ENCODE data around the gene HEYL. TPM values are rescaled to one million over a fixed set of nuclear protein-coding genes. Genes with fewer than 3 reads are reported as not detected.

HEYL gene
- total and polyA plus RNA-seq, 9 of the 15 experiments (the other 6 are each of a cell fraction or from before 2014, with no cell fraction given): 0.13 to 0.89 (median 0.25) TPM

DNA sequence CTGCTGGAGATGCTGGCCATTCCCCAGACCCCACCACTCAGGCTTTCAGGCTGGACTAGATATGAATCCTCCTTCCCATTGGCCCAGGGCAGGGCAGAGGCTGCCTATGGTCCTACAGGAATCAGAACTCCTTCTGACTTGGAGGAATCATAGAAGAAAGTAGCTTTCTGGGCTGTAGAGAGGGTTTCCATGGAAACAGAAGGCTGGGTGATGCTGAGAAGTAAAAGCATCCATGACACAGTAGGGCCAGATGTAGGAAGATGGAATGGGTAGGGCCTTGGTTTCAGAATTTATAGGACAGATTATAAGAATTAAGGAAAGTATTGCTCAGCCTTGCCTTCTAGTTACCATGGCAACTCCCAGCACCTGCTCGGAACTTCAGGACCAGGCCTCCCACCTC is 23.4 kb upstream of the HEYL start:
- no peak for TF ChIP-seq MAZ (CRISPR knock-in tag; conservative IDR thresholded peaks at IDR 0.05 in 1 of 2, IDR thresholded peaks at IDR 0.05 in 1 of 2)
- TF ChIP-seq MAFK (IDR thresholded peaks at IDR 0.05; ENCODE audit: low read length): no peak
- TF ChIP-seq SMC3 (conservative IDR thresholded peaks at IDR 0.05; ENCODE audit: insufficient read depth, low read depth, low read length): no peak
- no peak for TF ChIP-seq SETDB1 (IDR thresholded peaks at IDR 0.05; ENCODE audit: low read length)
- TF ChIP-seq PHF20 (IDR thresholded peaks at IDR 0.05; ENCODE audit: partially characterized antibody): no peak
- TF ChIP-seq RFX1 (IDR thresholded peaks at IDR 0.05): peak; percentile 87
- H3K27me3 ChIP-seq (ENCODE audit: control insufficient read depth in 2 of 2, insufficient read depth in 2 of 2, low read length in 2 of 2): peaks cover 13 to 43% of the 10 kb centered on the region in 2 experiments
- no TSS peak for BruUV-seq (replicated peaks)

DNA sequence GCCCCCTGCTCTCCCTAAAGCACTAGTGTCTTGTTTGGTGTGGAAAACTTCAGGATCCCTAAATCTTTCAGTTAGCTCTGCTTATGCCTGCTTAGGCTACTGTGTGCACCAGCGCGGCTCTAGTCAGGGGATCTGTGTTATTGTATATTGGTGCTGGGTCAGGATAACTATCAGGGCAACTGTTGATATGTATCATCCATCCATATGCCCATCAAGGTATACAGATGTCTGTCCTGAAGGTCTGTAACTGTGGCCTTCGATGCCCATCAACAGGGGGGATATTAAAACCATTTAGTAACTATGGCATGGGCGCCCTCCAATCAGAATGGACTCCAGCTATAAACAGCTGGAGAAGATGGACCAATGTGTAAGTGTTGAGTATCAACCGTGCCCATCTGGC is 20.1 kb upstream of the HEYL start:
- no peaks in the 10 kb centered on the region for H3K36me3 ChIP-seq (ENCODE audit: control insufficient read depth, insufficient read depth, low read length)
- in situ Hi-C loops (cut with MboI) (no loop called here), intact Hi-C loops (cut with micrococcal nuclease) (loop anchor here (5.0 kb wide), 1 partner anchor 152 kb away; no protein-coding TSS in a partner anchor)
- ChIA-PET CTCF (ENCODE audit: low intra/inter-chr PET ratio) (no interaction called here), POLR2A (interaction anchor here (0.7 to 1.4 kb wide), 6 partner anchors 9 to 85 kb away, joined by 3 to 4 read pairs (median 4); no protein-coding TSS in a partner anchor)
- no peaks in the 10 kb centered on the region for H3K9me3 ChIP-seq (replicated peaks; ENCODE audit: control insufficient read depth, insufficient read depth, low read depth, low read length)
- peaks cover 7 to 10% of the 10 kb centered on the region in 2 experiments; a peak in 2 of 5 replicates for H3K4me1 ChIP-seq (replicated peaks in 1 of 2; ENCODE audit: control insufficient read depth in 2 of 2, insufficient read depth in 2 of 2, low read length in 2 of 2)
- H3K9ac ChIP-seq (ENCODE audit: insufficient read depth in 1 of 2, low read depth in 2 of 2, low read length in 2 of 2): no peak overlapping the region
- WGBS (ENCODE audit: insufficient coverage, low coverage, missing lambda C conversion rate): 0% methylated on average over 5 of the region's 5 CpGs
- peaks cover 3 to 29% of the 10 kb centered on the region in 2 experiments; a peak in 2 of 5 replicates for H3K27me3 ChIP-seq (ENCODE audit: control insufficient read depth in 2 of 2, insufficient read depth in 2 of 2, low read length in 2 of 2)
- H2AFZ ChIP-seq (ENCODE audit: low read depth, low read length): no peak overlapping the region
- no peaks in the 10 kb centered on the region for H4K20me1 ChIP-seq (replicated peaks; ENCODE audit: control insufficient read depth, insufficient read depth, low read length)
- no peak overlapping the region for H3K4me2 ChIP-seq (ENCODE audit: insufficient read depth, low read length)
- BruUV-seq (replicated peaks): no TSS peak
- no peaks in the 10 kb centered on the region for H3K79me2 ChIP-seq (ENCODE audit: control insufficient read depth, insufficient read depth, low read length)
- FAIRE-seq (no peak), ATAC-seq (no peak), DNase-seq (ENCODE audit: extremely low read depth in 1 of 4, low spot score in 3 of 4) (no peak)
- no peaks in the 10 kb centered on the region for H3K9me1 ChIP-seq (ENCODE audit: control insufficient read depth, insufficient read depth, low read length)
- no peak overlapping the region for H3K27ac ChIP-seq (ENCODE audit: extremely low read depth, low read depth, low read length)
- H3K4me3 ChIP-seq: no peak overlapping the region
- no peak for TF ChIP-seq SMAD2 (IDR thresholded peaks at IDR 0.05; ENCODE audit: low read depth, low read length)
- TF ChIP-seq, protein P1, sequence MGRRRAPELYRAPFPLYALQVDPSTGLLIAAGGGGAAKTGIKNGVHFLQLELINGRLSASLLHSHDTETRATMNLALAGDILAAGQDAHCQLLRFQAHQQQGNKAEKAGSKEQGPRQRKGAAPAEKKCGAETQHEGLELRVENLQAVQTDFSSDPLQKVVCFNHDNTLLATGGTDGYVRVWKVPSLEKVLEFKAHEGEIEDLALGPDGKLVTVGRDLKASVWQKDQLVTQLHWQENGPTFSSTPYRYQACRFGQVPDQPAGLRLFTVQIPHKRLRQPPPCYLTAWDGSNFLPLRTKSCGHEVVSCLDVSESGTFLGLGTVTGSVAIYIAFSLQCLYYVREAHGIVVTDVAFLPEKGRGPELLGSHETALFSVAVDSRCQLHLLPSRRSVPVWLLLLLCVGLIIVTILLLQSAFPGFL (CRISPR knock-in tag; IDR thresholded peaks at IDR 0.05): no peak
- TF ChIP-seq, protein P2, sequence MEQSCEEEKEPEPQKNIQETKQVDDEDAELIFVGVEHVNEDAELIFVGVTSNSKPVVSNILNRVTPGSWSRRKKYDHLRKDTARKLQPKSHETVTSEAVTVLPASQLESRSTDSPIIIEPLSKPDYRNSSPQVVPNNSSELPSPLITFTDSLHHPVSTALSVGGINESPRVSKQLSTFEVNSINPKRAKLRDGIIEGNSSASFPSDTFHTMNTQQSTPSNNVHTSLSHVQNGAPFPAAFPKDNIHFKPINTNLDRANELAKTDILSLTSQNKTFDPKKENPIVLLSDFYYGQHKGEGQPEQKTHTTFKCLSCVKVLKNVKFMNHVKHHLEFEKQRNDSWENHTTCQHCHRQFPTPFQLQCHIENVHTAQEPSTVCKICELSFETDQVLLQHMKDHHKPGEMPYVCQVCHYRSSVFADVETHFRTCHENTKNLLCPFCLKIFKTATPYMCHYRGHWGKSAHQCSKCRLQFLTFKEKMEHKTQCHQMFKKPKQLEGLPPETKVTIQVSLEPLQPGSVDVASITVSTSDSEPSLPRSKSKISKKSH (CRISPR knock-in tag; IDR thresholded peaks at IDR 0.05): no peak
- TF ChIP-seq, protein P3, sequence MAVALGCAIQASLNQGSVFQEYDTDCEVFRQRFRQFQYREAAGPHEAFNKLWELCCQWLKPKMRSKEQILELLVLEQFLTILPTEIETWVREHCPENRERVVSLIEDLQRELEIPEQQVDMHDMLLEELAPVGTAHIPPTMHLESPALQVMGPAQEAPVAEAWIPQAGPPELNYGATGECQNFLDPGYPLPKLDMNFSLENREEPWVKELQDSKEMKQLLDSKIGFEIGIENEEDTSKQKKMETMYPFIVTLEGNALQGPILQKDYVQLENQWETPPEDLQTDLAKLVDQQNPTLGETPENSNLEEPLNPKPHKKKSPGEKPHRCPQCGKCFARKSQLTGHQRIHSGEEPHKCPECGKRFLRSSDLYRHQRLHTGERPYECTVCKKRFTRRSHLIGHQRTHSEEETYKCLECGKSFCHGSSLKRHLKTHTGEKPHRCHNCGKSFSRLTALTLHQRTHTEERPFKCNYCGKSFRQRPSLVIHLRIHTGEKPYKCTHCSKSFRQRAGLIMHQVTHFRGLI (CRISPR knock-in tag; IDR thresholded peaks at IDR 0.05): no peak
- TF ChIP-seq KDM2B (CRISPR knock-in tag; IDR thresholded peaks at IDR 0.05): no peak
- TF ChIP-seq PHF8 (IDR thresholded peaks at IDR 0.05; ENCODE audit: borderline replicate concordance, low read length): no peak

More for the DNA sequence above, 23.4 kb upstream of the HEYL start:
- H4K20me1 ChIP-seq (replicated peaks; ENCODE audit: control insufficient read depth, insufficient read depth, low read length): no peaks in the 10 kb centered on the region
- no peaks in the 10 kb centered on the region for H3K79me2 ChIP-seq (ENCODE audit: control insufficient read depth, insufficient read depth, low read length)
- FAIRE-seq (no peak), DNase-seq (ENCODE audit: extremely low read depth in 1 of 4, low spot score in 3 of 4) (no peak), ATAC-seq (no peak)
- WGBS (ENCODE audit: insufficient coverage, low coverage, missing lambda C conversion rate): 0% methylated on average over 1 of the region's 1 CpG
- in situ Hi-C loops (cut with MboI) (no loop called here), intact Hi-C loops (cut with micrococcal nuclease) (no loop called here)
- no peak overlapping the region for H3K9ac ChIP-seq (ENCODE audit: insufficient read depth in 1 of 2, low read depth in 2 of 2, low read length in 2 of 2)
- H3K36me3 ChIP-seq (ENCODE audit: control insufficient read depth, insufficient read depth, low read length): no peaks in the 10 kb centered on the region
- H3K4me2 ChIP-seq (ENCODE audit: insufficient read depth, low read length): no peak overlapping the region
- H2AFZ ChIP-seq (ENCODE audit: low read depth, low read length): no peak overlapping the region
- H3K27ac ChIP-seq (ENCODE audit: extremely low read depth, low read depth, low read length): no peak overlapping the region
- POLR2A ChIA-PET: interaction anchor here (0.8 kb wide), 1 partner anchor 230 kb away, joined by 3 read pairs; no protein-coding TSS in a partner anchor
- no peak overlapping the region for H3K4me3 ChIP-seq
- peaks cover 2% of the 10 kb centered on the region for H3K9me1 ChIP-seq (ENCODE audit: control insufficient read depth, insufficient read depth, low read length)
- no peaks in the 10 kb centered on the region for H3K9me3 ChIP-seq (replicated peaks; ENCODE audit: control insufficient read depth, insufficient read depth, low read depth, low read length)
- CTCF ChIA-PET (ENCODE audit: low intra/inter-chr PET ratio): no interaction called here
- H3K4me1 ChIP-seq (replicated peaks in 1 of 2; ENCODE audit: control insufficient read depth in 2 of 2, insufficient read depth in 2 of 2, low read length in 2 of 2): peaks cover 1 to 5% of the 10 kb centered on the region in 2 experiments; a peak in 2 of 5 replicates

Data from K562 (cell line).